ENCODE data around the gene BCL3. TPM values are rescaled to one million over a fixed set of nuclear protein-coding genes. Genes with fewer than 3 reads are reported as not detected.

Gene BCL3
- total and polyA plus RNA-seq, 2 experiments from 2014 or later: 1.4 to 4.1 TPM

GRCh38 chr19:44756089-44756562, 7.6 kb downstream of the BCL3 start (continued):
- TF ChIP-seq REST (IDR thresholded peaks at IDR 0.05; ENCODE audit: unreplicated experiment) (no peak), ZNF114 (CRISPR knock-in tag; IDR thresholded peaks at IDR 0.05) (no peak), ZNF331 (CRISPR knock-in tag; IDR thresholded peaks at IDR 0.05; ENCODE audit: low read depth) (no peak), STAT1 (IDR thresholded peaks at IDR 0.05; ENCODE audit: unreplicated experiment) (no peak), EZH2 (IDR thresholded peaks at IDR 0.05; ENCODE audit: low read depth, unreplicated experiment) (no peak), ZNF462 (CRISPR knock-in tag; IDR thresholded peaks at IDR 0.05) (no peak)

All from GM23338 (cell line).